Upper lobe of left lung (tissue), 6 donors: ENCODE results near the gene HOXD13. TPM values are rescaled to one million over a fixed set of nuclear protein-coding genes. Genes with fewer than 3 reads are reported as not detected.

Source experiments
- ATAC-seq, 2 donors: fragments of 200-7000 bp; cut with Tn5 transposase; one replicate each; pipeline ENCODE4 v1.9.1; 2022; ENCODE audit warnings: mild to moderate bottlenecking in 2 of 2, moderate library complexity in 2 of 2; ENCODE audit not compliant: low FRiP score in 2 of 2
- DNase-seq, 2 donors: peaks; one replicate each; pipeline ENCODE4 v3.0.0-alpha.2; 2019 to 2020
- H3K27ac ChIP-seq, 4 donors: fragments of 200-600 bp; sonication (generic); one replicate each; pipeline ENCODE4 v1.5.1; 2016 to 2019
- H3K27me3 ChIP-seq, 4 donors: fragments of 200-600 bp; sonication (generic); one replicate each; pipeline ENCODE4 v1.5.1; 2017 to 2019
- H3K36me3 ChIP-seq, 4 donors: fragments of 200-600 bp; sonication (generic); one replicate each; pipeline ENCODE4 v1.5.1; 2016 to 2019
- H3K4me1 ChIP-seq, 4 donors: fragments of 200-600 bp; sonication (generic); one replicate each; pipeline ENCODE4 v1.5.1; 2018 to 2019
- H3K4me3 ChIP-seq, 4 donors: fragments of 200-600 bp; sonication (generic); one replicate each; pipeline ENCODE4 v1.5.1; 2017 to 2019; ENCODE audit warnings: mild to moderate bottlenecking in 2 of 4, moderate library complexity in 1 of 4
- H3K9me3 ChIP-seq, 4 donors: fragments of 200-600 bp; sonication (generic); one replicate each; pipeline ENCODE4 v1.5.1; 2018 to 2019
- CTCF ChIP-seq, 6 experiments: fragments of 450-650 bp in 4 of 6; fragments of 200-600 bp in 2 of 6; sonication (generic) in 2 of 6; IDR thresholded peaks; one replicate each; pipeline ENCODE4 v1.5.1; 2016 to 2019; ENCODE audit warnings: antibody characterized with exemption in 6 of 6
- EP300 ChIP-seq, 4 donors: sonication (generic); formaldehyde crosslinking; IDR thresholded peaks; one replicate each; pipeline ENCODE4 v1.5.1; 2017; ENCODE audit warnings: antibody characterized with exemption in 4 of 4, control low read depth in 2 of 4
- POLR2A ChIP-seq, 4 donors: fragments of 450-650 bp; IDR thresholded peaks; one replicate each; pipeline ENCODE4 v1.5.1; 2016 to 2017; ENCODE audit warnings: antibody characterized with exemption in 4 of 4, mild to moderate bottlenecking in 2 of 4
- POLR2AphosphoS5 ChIP-seq, 2 donors: sonication (generic); formaldehyde crosslinking; IDR thresholded peaks; one replicate each; pipeline ENCODE4 v1.5.1; 2017; ENCODE audit warnings: antibody characterized with exemption in 2 of 2
- WGBS, 2 donors: methylation state at CpG; one replicate each; pipeline ENCODE4 v1.1.5; 2017 to 2018; 5-methylcytosine and 5-hydroxymethylcytosine counted together
- total RNA-seq, 6 donors: library from RNA; depleted of rRNA in 4 of 6; stranded (reverse); fragments of >200 nt in 4 of 6; gene quantifications; one replicate each; pipeline versions ENCODE4 v1.1.0 to v1.2.1, GENCODE V29; 2016 to 2021
- donor health status: DM: no; HTN: no; CAD: no; lungs with moderate emphysema.
- donor health status: DM: no; HTN: yes; CAD: no; lungs with severe emphysema.

HOXD13 gene
- total RNA-seq, 6 donors from 2014 or later, result not detected

- peaks cover 2 to 92% (median 59%) of the 10 kb centered on the region in 4 donors for H3K27me3 ChIP-seq
- H3K4me3 ChIP-seq, result peak overlapping the region in 1 of 4 donors; percentile 23
- no peak for ATAC-seq
- no peaks in the 10 kb centered on the region for H3K36me3 ChIP-seq
- H3K4me1 ChIP-seq, result peaks cover 15 to 39% (median 31%) of the 10 kb centered on the region in 4 donors
- no peak overlapping the region for H3K27ac ChIP-seq
- DNase-seq, result no peak
- 7 to 12% methylated on average over 24 to 25 of the region's 25 CpGs for WGBS, 2 donors
- TF ChIP-seq CTCF (IDR thresholded peaks at IDR 0.05), result no peak
- no peak for TF ChIP-seq POLR2A (IDR thresholded peaks at IDR 0.05)
- TF ChIP-seq POLR2AphosphoS5 (IDR thresholded peaks at IDR 0.05), result no peak
- TF ChIP-seq EP300 (IDR thresholded peaks at IDR 0.05), result no peak
- no peaks in the 10 kb centered on the region for H3K9me3 ChIP-seq
These were observed 13.4 kb downstream of the HOXD13 start for GRCh38 chr2:176105730-176106580.

- ATAC-seq, result peak in 1 of 2 donors; percentile 37
- WGBS, 2 donors, result 4 to 7% methylated on average over 14 to 56 of the region's 85 CpGs
- Histone ChIP-seq H3K36me3 (no peaks in the 10 kb centered on the region), H3K4me3 (peak within 1 kb of the TSS in 3 of 4 donors; percentile 14 to 26 (median 23)), H3K9me3 (no peaks in the 10 kb centered on the region), H3K27me3 (peaks cover 2 to 90% (median 62%) of the 10 kb centered on the region in 4 donors), H3K4me1 (peaks cover 15 to 39% (median 31%) of the 10 kb centered on the region in 4 donors), H3K27ac (no peak within 1 kb of the TSS)
- peak in 1 of 2 donors; percentile 84 for DNase-seq
- no peak for TF ChIP-seq CTCF (IDR thresholded peaks at IDR 0.05)
These were observed 14.3 kb downstream of the HOXD13 start, which contains the start of gene HOXD11 for GRCh38 chr2:176106581-176107539. TSS of gene HOXD11 (plus strand) at chr2:176107280. CDS start at chr2:176107356, 76 bp downstream.

- no peak for ATAC-seq
- WGBS, 2 donors, result 3% methylated on average over 18 of the region's 59 CpGs; no CpG with 5 or more reads in 1 of the 2 donors
- peak in 1 of 2 donors; percentile 81 for DNase-seq
- H3K27me3 ChIP-seq, result peaks cover 2 to 90% (median 65%) of the 10 kb centered on the region in 4 donors
- TF ChIP-seq POLR2A (IDR thresholded peaks at IDR 0.05) (no peak), POLR2AphosphoS5 (IDR thresholded peaks at IDR 0.05) (no peak), EP300 (IDR thresholded peaks at IDR 0.05) (no peak), CTCF (IDR thresholded peaks at IDR 0.05) (no peak)
- no peaks in the 10 kb centered on the region for H3K9me3 ChIP-seq
- H3K4me3 ChIP-seq, result no peak overlapping the region
- H3K36me3 ChIP-seq, result no peaks in the 10 kb centered on the region
- H3K27ac ChIP-seq, result no peak overlapping the region
- peaks cover 15 to 39% (median 31%) of the 10 kb centered on the region in 4 donors for H3K4me1 ChIP-seq
These were observed 15.2 kb downstream of the HOXD13 start for GRCh38 chr2:176107731-176108181.

- WGBS, 2 donors, result 8 to 9% methylated on average over 25 to 26 of the region's 26 CpGs
- ATAC-seq (no peak), DNase-seq (peak in 1 of 2 donors; percentile 44)
- Histone ChIP-seq H3K27me3 (peaks cover 2 to 93% (median 63%) of the 10 kb centered on the region in 4 donors), H3K27ac (no peak overlapping the region), H3K4me3 (no peak overlapping the region), H3K36me3 (no peaks in the 10 kb centered on the region), H3K4me1 (peaks cover 14 to 34% (median 26%) of the 10 kb centered on the region in 4 donors), H3K9me3 (no peaks in the 10 kb centered on the region)
- TF ChIP-seq CTCF (IDR thresholded peaks at IDR 0.05) (no peak), EP300 (IDR thresholded peaks at IDR 0.05) (no peak), POLR2AphosphoS5 (IDR thresholded peaks at IDR 0.05) (no peak), POLR2A (IDR thresholded peaks at IDR 0.05) (no peak)
These were observed 16.8 kb downstream of the HOXD13 start for GRCh38 chr2:176109192-176109901.
